HG03159 (cell line): ENCODE data around the gene TSPAN18.

Source experiments
- ATAC-seq: cut with Tn5 transposase; IDR thresholded peaks from one replicate; pipeline ENCODE4 v1.9.1; 2021; ENCODE audit warnings: mild to moderate bottlenecking, moderate library complexity; ENCODE audit not compliant: unreplicated experiment

The TSPAN18 gene

GRCh38 chr11:44952500-44953260, 225.9 kb downstream of the TSPAN18 start:
- no peak for ATAC-seq

DNA sequence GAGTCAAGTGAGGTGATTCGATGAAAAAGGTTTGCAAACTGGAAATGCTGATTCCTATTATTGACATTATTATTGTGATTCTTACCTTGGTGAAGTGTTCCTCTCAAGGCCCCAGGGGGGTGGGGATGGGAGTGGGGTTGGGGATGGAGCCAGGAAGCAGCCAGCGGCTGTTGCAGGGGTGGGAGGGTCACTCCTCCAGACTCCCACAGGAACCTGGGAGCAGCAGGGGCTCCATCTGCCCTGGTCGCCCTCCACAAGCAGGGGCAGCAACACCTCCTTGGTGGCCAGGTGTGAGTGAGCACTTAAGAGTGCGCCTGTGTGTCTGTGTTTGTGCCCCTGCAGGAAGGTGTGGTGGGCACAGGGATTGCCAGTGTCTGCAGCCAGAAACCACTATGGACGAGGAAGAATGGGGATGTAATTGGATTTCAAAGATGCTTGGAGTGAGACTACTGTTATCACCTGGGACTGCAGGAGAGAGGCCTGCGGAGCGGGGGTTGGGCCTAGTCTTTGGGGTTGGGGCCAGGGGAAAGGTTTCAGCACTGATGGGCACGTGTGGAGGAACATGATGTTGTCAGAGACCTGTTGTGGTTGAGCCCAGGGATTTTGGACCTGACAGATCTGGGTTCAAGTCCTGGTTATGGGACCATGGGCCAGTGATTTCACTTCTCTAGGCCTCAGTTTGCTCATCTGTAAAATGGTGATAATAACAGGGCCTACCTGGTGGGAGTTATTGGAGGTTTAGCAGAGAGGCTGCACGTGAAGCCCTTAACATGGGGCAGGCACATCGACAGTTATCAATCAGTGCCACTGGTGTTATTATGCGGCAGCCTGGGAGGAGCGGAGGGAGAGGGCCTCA, 227.5 kb downstream of the TSPAN18 start:
- ATAC-seq: no peak

DNA sequence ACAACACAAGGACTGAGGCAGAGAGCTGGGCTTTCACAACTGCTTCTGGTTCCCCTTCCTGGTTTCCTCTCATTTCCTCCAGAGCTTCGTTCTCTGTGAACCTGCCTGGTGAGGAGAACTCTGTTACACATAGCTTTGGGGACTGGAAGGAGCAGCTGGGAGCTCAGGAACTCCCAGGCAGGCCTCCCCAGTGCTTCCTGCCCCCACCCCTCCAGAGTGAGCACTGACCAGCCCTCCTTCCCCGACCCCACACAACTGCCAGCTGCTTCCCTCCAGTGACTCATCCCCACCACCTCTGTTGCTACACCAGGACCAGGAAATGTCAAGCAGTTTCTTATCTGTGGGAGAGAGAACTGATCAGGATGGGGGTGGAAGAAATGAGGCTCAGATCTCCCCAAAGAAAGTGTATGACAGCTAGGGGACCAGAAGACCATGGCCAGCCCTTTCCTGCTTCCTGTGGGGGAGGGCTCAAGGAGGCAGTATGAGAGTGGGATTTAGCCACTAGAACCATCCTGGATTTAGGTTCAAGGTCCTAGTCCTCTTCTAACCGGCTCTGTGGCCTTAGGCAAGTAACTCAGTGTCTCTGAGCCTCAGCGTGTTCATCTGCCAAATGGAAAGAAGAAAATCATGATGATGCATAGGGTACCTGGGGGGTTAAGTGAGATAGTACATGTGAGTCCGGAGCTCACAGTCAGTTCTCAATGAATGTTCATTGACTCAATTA, 228.4 kb downstream of the TSPAN18 start:
- ATAC-seq: no peak

- no peak for ATAC-seq
These were observed 230.3 kb downstream of the TSPAN18 start for GRCh38 chr11:44957040-44957515.

DNA sequence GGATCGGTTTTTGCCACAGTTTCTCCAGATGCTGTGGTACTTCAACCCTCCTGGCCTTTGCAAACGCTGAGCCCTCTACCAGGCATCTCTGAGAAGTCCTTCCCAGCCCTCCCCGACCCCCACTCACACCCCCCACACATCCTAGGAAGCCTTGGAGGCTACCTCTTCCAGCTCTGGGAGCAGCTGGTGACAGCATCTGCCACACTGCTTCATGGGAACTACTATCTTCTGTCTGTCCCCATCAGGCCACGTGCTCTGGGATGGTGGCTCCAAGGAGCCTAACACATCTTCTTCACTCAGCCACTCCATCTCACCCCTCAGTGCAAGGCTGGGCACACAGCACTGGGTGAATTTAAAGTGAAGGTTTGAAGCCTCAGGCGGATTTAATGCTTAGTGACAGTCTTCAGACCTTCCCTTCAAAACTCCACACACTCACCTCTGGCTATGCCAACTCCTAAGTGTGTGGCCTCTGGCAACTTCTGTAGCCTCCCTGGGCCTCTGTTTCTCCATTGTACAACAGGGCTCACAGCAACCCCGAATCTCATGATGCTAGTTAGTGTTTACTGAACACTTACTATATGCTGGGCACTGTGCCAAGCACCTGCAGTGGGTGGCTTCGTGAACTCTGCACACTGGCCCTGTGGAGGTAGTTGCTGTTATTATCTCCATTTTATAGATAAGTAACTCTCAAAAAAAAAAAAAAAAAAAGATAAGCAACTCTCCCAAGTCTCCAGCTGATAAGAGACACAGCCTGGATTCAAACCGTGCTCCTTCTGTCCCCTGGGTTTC, 231.2 kb downstream of the TSPAN18 start:
- no peak for ATAC-seq

GRCh38 chr11:44959064-44959463, 232.3 kb downstream of the TSPAN18 start:
- no peak for ATAC-seq

DNA sequence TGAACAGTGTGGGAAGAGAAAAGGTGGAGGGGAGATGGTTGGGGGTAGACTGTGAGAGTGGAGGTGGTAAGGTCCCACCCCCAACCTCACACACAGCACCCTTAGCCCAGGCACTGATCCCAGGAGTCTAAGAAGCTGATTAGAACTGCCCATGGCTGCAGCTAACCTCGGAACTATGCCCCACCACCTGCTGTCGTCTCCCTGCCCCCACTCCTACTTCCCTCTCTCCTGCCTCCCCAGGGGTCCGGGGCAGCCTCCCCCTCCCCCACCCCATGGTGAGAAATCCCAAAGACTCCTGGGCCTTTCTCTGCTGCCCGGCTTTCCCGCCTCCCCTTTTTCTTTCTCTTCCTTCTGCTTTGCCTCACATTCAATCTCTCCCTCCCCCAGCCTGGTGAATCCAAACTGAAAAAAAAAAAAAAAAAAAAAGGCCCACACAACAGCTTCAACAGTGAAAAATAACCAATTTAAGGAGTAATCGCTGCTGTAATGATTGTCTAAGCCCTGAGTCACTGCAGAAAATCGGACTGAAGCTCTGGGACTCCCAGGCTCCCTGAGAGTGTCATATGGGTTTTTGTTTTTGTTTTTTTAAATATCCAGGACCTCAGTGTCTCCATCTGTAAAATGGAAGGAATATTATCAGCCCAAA, 233.6 kb downstream of the TSPAN18 start:
- no peak for ATAC-seq

- no peak for ATAC-seq
These were observed 235.7 kb downstream of the TSPAN18 start for GRCh38 chr11:44962464-44962863.

DNA sequence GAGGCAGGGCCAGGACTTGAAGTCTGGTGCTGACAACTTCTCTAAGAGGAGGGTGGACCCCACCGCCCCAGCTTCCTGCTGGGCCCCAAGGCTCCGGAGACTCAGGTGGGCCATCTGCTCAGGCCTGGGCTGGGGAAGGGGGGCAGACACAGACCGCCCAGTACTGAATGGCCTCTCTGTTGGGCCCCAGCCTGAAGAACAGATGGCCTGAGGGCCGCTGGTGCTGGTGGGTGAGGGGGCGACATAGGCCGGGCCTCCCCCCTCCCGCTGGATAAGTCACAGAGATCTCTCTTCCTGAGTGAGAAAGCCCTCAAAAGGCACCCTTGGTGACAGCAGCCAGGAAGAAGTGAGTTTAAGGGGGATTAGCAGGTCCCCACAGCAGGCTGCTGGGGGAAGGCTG, 236.4 kb downstream of the TSPAN18 start:
- ATAC-seq: no peak

DNA sequence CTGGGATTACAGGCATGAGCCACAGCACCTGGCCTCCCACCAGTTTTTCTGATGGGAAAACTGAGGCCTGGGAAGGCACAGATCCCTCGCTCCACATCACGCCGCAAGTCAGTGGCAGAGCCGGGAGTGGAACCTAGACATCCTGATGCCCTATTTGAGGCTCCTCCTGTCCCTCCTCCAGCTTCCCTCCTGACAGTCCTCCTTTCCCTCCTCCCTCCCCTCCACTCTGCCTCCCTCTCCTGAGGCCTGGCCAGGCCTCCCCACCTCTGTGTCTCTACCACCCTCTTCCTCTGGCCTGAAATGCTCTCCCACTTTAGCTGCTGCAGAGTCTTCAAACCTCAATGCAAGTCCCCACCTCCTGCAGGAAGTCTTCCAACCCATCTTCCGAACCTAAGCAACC, 237.2 kb downstream of the TSPAN18 start:
- ATAC-seq: no peak

- no peak for ATAC-seq
These were observed 237.9 kb downstream of the TSPAN18 start for GRCh38 chr11:44964526-44965209.

- no peak for ATAC-seq
These were observed 239.9 kb downstream of the TSPAN18 start for GRCh38 chr11:44966694-44967093.

- no peak for ATAC-seq
These were observed 241.3 kb downstream of the TSPAN18 start for GRCh38 chr11:44967930-44968496.

DNA sequence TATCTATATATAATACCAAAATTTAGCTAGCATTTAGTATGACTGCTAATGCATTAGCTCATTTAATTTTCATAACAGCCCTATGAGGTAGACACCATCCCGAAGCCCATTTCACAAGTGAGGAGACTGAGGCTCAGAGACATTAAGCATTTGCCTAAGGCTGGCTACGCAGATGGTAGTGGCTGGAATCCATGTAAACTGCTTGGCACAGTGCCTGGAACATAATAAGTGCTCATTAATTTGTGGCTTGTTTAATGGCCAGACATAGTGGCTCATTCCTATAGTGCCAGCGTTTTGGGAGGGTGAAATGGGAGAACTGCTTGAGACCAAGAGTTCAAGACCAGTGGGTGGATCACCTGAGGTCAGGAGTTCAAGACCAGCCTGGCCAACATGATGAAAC, 241.7 kb downstream of the TSPAN18 start:
- ATAC-seq: no peak

GRCh38 chr11:44969651-44970252, 243.0 kb downstream of the TSPAN18 start:
- no peak for ATAC-seq

DNA sequence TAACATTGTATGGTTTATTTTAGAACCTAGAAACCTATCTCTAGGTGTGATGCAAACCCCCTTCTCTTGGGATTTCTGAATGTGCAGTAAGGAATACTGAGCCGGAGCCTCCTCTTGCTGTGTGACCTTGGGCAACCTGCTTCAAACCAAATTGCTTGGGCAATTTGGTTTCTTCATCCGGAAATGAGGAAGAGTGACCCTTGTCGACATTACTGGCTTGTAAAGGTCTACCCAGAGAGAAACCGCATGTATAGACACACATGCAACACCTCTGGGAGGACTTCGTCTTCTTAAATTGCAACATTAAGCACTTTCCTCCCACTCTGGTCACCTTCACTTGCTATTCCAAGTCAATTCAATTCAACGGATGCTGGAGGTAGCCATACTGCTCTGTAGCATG, 243.5 kb downstream of the TSPAN18 start:
- no peak for ATAC-seq

DNA sequence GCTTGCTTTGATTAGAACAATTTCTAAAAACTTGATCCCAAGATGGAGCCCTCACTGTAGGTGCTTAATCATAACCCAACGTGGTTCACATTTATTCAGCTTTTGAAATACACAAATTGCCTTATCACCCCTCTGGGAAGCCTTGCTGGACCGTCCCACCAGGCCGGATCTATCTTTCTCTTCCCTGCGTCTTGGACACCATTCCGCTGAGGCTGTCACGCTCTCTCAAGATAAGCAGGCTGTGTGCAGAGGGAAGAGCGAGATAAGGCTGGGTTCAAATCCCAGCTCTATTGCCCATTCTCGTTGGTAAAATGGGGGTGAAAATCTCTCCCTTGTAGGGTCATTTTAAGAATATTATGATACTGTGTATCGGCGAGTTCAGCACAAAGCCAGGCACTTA, 244.4 kb downstream of the TSPAN18 start:
- no peak for ATAC-seq

- no peak for ATAC-seq
These were observed 246.1 kb downstream of the TSPAN18 start for GRCh38 chr11:44972746-44973435.
